Upper lobe of left lung (tissue), 6 donors: ENCODE data around the gene LATS2. TPM values are rescaled to one million over a fixed set of nuclear protein-coding genes. Genes with fewer than 3 reads are reported as not detected.
"Not testable (repeated sequence)": the region's sequence is repeated elsewhere in the genome, so short reads cannot be mapped to it uniquely, and the experiment has no call there.

Source experiments
- ATAC-seq, 2 donors: fragments of 200-7000 bp; cut with Tn5 transposase; one replicate each; pipeline ENCODE4 v1.9.1; 2022; ENCODE audit warnings: mild to moderate bottlenecking in 2 of 2, moderate library complexity in 2 of 2; ENCODE audit not compliant: low FRiP score in 2 of 2
- DNase-seq, 2 donors: peaks; one replicate each; pipeline ENCODE4 v3.0.0-alpha.2; 2019 to 2020
- H3K27ac ChIP-seq, 4 donors: fragments of 200-600 bp; sonication (generic); one replicate each; pipeline ENCODE4 v1.5.1; 2016 to 2019
- H3K27me3 ChIP-seq, 4 donors: fragments of 200-600 bp; sonication (generic); one replicate each; pipeline ENCODE4 v1.5.1; 2017 to 2019
- H3K36me3 ChIP-seq, 4 donors: fragments of 200-600 bp; sonication (generic); one replicate each; pipeline ENCODE4 v1.5.1; 2016 to 2019
- H3K4me1 ChIP-seq, 4 donors: fragments of 200-600 bp; sonication (generic); one replicate each; pipeline ENCODE4 v1.5.1; 2018 to 2019
- H3K4me3 ChIP-seq, 4 donors: fragments of 200-600 bp; sonication (generic); one replicate each; pipeline ENCODE4 v1.5.1; 2017 to 2019; ENCODE audit warnings: mild to moderate bottlenecking in 2 of 4, moderate library complexity in 1 of 4
- H3K9me3 ChIP-seq, 4 donors: fragments of 200-600 bp; sonication (generic); one replicate each; pipeline ENCODE4 v1.5.1; 2018 to 2019
- CTCF ChIP-seq, 6 experiments: fragments of 450-650 bp in 4 of 6; fragments of 200-600 bp in 2 of 6; sonication (generic) in 2 of 6; IDR thresholded peaks; one replicate each; pipeline ENCODE4 v1.5.1; 2016 to 2019; ENCODE audit warnings: antibody characterized with exemption in 6 of 6
- EP300 ChIP-seq, 4 donors: sonication (generic); formaldehyde crosslinking; IDR thresholded peaks; one replicate each; pipeline ENCODE4 v1.5.1; 2017; ENCODE audit warnings: antibody characterized with exemption in 4 of 4, control low read depth in 2 of 4
- POLR2A ChIP-seq, 4 donors: fragments of 450-650 bp; IDR thresholded peaks; one replicate each; pipeline ENCODE4 v1.5.1; 2016 to 2017; ENCODE audit warnings: antibody characterized with exemption in 4 of 4, mild to moderate bottlenecking in 2 of 4
- POLR2AphosphoS5 ChIP-seq, 2 donors: sonication (generic); formaldehyde crosslinking; IDR thresholded peaks; one replicate each; pipeline ENCODE4 v1.5.1; 2017; ENCODE audit warnings: antibody characterized with exemption in 2 of 2
- WGBS, 2 donors: methylation state at CpG; one replicate each; pipeline ENCODE4 v1.1.5; 2017 to 2018; 5-methylcytosine and 5-hydroxymethylcytosine counted together
- total RNA-seq, 6 donors: library from RNA; depleted of rRNA in 4 of 6; stranded (reverse); fragments of >200 nt in 4 of 6; gene quantifications; one replicate each; pipeline versions ENCODE4 v1.1.0 to v1.2.1, GENCODE V29; 2016 to 2021
- donor health status: DM: no; HTN: no; CAD: no; lungs with moderate emphysema.
- donor health status: DM: no; HTN: yes; CAD: no; lungs with severe emphysema.

Gene LATS2
- total RNA-seq, 6 donors from 2014 or later, result 26.2 to 44.4 (median 39.5) TPM

- no peaks in the 10 kb centered on the region for H3K9me3 ChIP-seq
- no peaks in the 10 kb centered on the region for H3K4me1 ChIP-seq
- 90 to 92% methylated on average over 2 of the region's 2 CpGs for WGBS, 2 donors
- H3K27me3 ChIP-seq, result no peaks in the 10 kb centered on the region
- no peak overlapping the region for H3K4me3 ChIP-seq
- no peak overlapping the region for H3K27ac ChIP-seq
- H3K36me3 ChIP-seq, result peaks cover 16 to 53% (median 28%) of the 10 kb centered on the region in 4 donors
- TF ChIP-seq CTCF (IDR thresholded peaks at IDR 0.05), result no peak
- no peak for ATAC-seq
- no peak for DNase-seq
These were observed 88.7 kb downstream of the LATS2 start for GRCh38 chr13:20972731-20973130.

DNA sequence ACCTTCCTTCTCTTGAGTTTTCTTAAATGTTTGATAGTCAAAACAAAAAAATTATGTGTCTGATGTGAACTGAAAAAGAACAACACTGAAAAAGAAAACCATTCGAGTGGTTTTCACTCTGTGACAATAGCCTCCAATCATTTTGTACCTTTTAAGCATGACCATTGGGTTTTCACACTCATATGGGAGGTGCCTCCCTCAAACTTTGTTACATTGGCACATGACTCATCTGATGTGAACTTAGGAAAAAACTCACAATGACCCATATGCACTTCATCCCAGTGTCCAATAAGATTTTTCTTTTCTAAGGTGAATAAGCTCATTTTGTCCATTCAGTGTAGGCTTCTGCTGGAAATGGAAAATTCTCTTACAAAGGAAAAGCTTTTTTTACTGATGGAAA lies 92.2 kb downstream of the LATS2 start:
- H3K4me3 ChIP-seq, result no peak overlapping the region
- H3K9me3 ChIP-seq, result no peaks in the 10 kb centered on the region
- no peaks in the 10 kb centered on the region for H3K27me3 ChIP-seq
- no peak for DNase-seq
- no peak for ATAC-seq
- peaks cover 6 to 22% (median 13%) of the 10 kb centered on the region in 4 donors for H3K36me3 ChIP-seq
- H3K27ac ChIP-seq, result no peak overlapping the region
- TF ChIP-seq CTCF (IDR thresholded peaks at IDR 0.05) (no peak), POLR2A (IDR thresholded peaks at IDR 0.05) (no peak), EP300 (IDR thresholded peaks at IDR 0.05) (no peak), POLR2AphosphoS5 (IDR thresholded peaks at IDR 0.05) (no peak)
- WGBS, 2 donors, result 74 to 96% methylated on average over 1 of the region's 1 CpG
- H3K4me1 ChIP-seq, result no peaks in the 10 kb centered on the region

- DNase-seq (no peak), ATAC-seq (no peak)
- TF ChIP-seq EP300 (IDR thresholded peaks at IDR 0.05) (no peak), CTCF (IDR thresholded peaks at IDR 0.05) (no peak), POLR2AphosphoS5 (IDR thresholded peaks at IDR 0.05) (no peak), POLR2A (IDR thresholded peaks at IDR 0.05) (no peak)
- WGBS, 2 donors, result 32 to 43% methylated on average over 2 of the region's 2 CpGs
- H3K27me3 ChIP-seq, result no peaks in the 10 kb centered on the region
- H3K36me3 ChIP-seq, result peaks cover 3 to 17% (median 8%) of the 10 kb centered on the region in 4 donors
- H3K4me1 ChIP-seq, result no peaks in the 10 kb centered on the region
- H3K27ac ChIP-seq, result no peak overlapping the region
- H3K4me3 ChIP-seq, result no peak overlapping the region
- H3K9me3 ChIP-seq, result no peaks in the 10 kb centered on the region
These were observed 92.6 kb downstream of the LATS2 start for GRCh38 chr13:20968745-20969144.

DNA sequence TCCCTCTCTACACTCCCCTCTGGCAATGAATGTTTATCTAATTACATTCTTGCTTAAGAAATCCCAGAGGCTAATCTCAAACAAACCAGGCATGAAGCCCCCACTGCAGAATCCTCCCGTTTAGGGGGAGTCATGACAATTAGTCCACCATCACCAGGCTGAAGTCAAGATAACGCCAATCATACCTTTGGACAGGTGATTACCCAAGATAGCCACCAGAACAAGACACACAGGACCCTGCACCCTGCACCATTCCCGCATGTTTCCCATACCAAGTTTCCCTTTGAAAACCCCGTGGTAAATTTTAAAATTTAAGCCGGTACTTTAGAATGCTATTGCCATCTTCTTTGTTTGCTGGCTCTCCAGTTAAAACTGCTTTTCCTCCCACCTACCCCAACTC lies 94.0 kb downstream of the LATS2 start:
- Histone ChIP-seq H3K27me3 (no peaks in the 10 kb centered on the region), H3K36me3 (peaks cover 0 to 3% (median 0%) of the 10 kb centered on the region in 4 donors), H3K9me3 (no peaks in the 10 kb centered on the region), H3K4me3 (no peak overlapping the region), H3K4me1 (no peaks in the 10 kb centered on the region), H3K27ac (no peak overlapping the region)
- DNase-seq, result no peak
- no peak for ATAC-seq
- no peak for TF ChIP-seq EP300 (IDR thresholded peaks at IDR 0.05)
- TF ChIP-seq POLR2A (IDR thresholded peaks at IDR 0.05), result no peak
- TF ChIP-seq POLR2AphosphoS5 (IDR thresholded peaks at IDR 0.05), result no peak
- no peak for TF ChIP-seq CTCF (IDR thresholded peaks at IDR 0.05)
- WGBS, 2 donors, result 71 to 82% methylated on average over 5 of the region's 5 CpGs

DNA sequence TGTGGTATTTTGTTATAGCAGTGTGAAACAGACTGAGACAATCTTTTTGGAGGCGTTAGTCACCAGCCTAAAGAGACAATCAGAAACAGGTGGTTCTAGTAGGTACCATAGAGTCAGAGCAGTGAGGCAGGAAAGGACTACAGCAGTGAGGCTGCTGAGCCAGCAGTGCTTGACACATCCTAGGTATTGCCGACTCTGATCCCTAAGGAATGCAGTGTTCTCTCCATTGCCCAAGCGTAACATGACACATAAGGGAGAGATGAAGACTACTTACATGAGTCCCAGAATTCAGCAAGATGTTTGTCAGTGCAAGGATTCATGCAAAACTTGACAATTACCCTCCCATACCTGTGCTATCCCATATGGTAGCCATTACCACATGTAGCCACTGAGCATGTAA lies 96.5 kb downstream of the LATS2 start:
- DNase-seq, result no peak
- Histone ChIP-seq H3K4me3 (no peak overlapping the region), H3K36me3 (no peaks in the 10 kb centered on the region), H3K27me3 (no peaks in the 10 kb centered on the region), H3K9me3 (no peaks in the 10 kb centered on the region), H3K27ac (no peak overlapping the region), H3K4me1 (peaks cover 0 to 4% (median 0%) of the 10 kb centered on the region in 4 donors)
- WGBS, 2 donors, result 92% methylated on average over 2 to 3 of the region's 3 CpGs
- ATAC-seq, result no peak
- TF ChIP-seq EP300 (IDR thresholded peaks at IDR 0.05) (no peak), POLR2A (IDR thresholded peaks at IDR 0.05) (no peak), POLR2AphosphoS5 (IDR thresholded peaks at IDR 0.05) (no peak), CTCF (IDR thresholded peaks at IDR 0.05) (no peak)

DNA sequence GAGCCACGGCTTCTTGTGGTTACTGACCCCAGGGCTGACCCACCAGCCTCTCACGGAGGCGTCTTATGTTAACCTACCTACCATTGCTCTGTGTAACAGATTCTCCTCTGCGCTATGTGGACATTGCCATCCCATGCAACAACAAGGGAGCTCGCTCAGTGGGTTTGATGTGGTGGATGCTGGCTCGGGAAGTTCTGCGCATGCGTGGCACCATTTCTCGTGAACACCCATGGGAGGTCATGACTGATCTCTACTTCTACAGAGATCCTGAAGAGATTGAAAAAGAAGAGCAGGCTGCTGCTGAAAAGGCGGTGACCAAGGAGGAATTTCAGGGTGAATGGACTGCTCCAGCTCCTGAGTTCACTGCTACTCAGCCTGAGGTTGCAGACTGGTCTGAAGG lies 99.7 kb downstream of the LATS2 start:
- H3K27me3 ChIP-seq, H3K27ac ChIP-seq, ATAC-seq, H3K36me3 ChIP-seq, H3K9me3 ChIP-seq, H3K4me1 ChIP-seq, H3K4me3 ChIP-seq, DNase-seq: not testable (repeated sequence)
- WGBS, 2 donors, result 94% methylated on average over 6 to 10 of the region's 10 CpGs
